Fibroblast of the aortic adventitia (primary cell): ENCODE results near the gene PRXL2C. TPM values are rescaled to one million over a fixed set of nuclear protein-coding genes. Genes with fewer than 3 reads are reported as not detected.

Source experiments
- DNase-seq: peaks from one replicate; pipeline ENCODE4 v3.0.0-alpha.2; 2010; ENCODE audit warnings: low read depth
- H3K4me3 ChIP-seq: 2 replicates; pipeline ENCODE4 v1.5.1; 2011; ENCODE audit warnings: low read depth, mild to moderate bottlenecking, control low read depth, low read length, moderate library complexity
- total RNA-seq: library from RNA; depleted of rRNA; stranded (reverse); fragments of >200 nt; gene quantifications from 2 replicates; pipeline ENCODE4 v1.2.3, GENCODE V29; 2012; ENCODE audit warnings: low replicate concordance
- TF ChIP-seq, protein P1 (sequence below): IDR thresholded peaks from 2 replicates; pipeline ENCODE4 v1.5.1; 2011; ENCODE audit warnings: mild to moderate bottlenecking, low read length, control low read depth, inconsistent platforms; ENCODE audit not compliant: insufficient read depth

The PRXL2C gene
- total RNA-seq, 1 donor, result 40.0 TPM

DNA sequence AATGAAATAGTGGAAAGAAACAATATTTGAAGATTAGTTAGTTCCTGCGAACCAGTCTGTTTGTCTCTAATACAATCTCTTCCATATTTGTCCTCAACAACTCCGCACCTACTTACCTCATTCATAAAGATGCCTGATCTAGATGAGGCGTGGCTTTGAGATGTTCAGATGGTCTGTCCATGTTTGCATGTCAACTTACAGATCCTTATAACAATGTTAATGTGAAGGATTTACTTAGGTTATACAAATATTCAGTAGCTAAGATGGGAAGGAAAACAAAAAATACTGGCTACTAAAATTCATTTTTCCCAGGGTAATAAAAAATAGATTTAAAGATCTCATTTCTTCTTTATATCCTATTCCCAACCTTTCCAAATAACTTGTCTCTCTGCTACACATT is 43.8 kb downstream of the PRXL2C start:
- no peak overlapping the region for H3K4me3 ChIP-seq
- no peak for DNase-seq
- TF ChIP-seq, protein P1, sequence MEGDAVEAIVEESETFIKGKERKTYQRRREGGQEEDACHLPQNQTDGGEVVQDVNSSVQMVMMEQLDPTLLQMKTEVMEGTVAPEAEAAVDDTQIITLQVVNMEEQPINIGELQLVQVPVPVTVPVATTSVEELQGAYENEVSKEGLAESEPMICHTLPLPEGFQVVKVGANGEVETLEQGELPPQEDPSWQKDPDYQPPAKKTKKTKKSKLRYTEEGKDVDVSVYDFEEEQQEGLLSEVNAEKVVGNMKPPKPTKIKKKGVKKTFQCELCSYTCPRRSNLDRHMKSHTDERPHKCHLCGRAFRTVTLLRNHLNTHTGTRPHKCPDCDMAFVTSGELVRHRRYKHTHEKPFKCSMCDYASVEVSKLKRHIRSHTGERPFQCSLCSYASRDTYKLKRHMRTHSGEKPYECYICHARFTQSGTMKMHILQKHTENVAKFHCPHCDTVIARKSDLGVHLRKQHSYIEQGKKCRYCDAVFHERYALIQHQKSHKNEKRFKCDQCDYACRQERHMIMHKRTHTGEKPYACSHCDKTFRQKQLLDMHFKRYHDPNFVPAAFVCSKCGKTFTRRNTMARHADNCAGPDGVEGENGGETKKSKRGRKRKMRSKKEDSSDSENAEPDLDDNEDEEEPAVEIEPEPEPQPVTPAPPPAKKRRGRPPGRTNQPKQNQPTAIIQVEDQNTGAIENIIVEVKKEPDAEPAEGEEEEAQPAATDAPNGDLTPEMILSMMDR, result no peak

DNA sequence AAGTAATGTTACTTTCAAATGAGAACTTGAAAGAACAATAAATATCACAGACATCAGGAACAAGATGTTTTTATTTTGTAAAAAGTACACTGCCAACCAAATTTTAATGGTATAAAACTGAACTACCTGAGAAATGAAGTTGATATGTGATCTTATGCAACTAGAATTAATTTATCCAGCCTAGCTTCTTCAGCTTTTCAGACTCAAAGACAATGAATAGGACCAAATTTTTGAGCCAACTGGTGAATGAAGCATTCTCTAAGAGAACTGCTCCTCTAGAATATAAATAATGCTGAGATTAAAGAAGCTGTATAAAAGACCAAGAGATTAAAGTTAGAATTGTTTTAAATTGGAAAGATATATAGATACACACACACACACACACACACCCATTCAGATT is 45.4 kb downstream of the PRXL2C start:
- DNase-seq, result no peak
- TF ChIP-seq, protein P1, result no peak
- no peak overlapping the region for H3K4me3 ChIP-seq

DNA sequence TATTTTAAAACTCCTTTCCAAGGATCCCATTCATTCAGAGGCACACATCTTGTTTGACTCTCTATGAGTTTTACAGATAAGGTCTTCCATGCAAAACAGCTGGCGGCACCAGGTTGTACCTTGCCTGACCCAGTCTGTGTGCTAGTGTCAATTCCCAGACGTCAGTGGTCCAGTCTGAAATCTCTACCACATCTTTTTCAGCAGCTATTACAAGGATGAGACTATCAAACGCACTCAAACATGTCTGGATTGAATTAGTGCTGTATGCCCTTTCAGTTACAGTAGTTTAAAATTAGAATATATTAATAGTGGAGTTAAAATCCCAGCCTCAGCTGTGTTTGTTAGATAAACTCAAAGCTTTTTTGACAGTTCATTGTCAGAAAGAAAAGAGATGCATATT is 47.1 kb downstream of the PRXL2C start:
- TF ChIP-seq, protein P1, result no peak
- no peak overlapping the region for H3K4me3 ChIP-seq
- DNase-seq, result no peak

DNA sequence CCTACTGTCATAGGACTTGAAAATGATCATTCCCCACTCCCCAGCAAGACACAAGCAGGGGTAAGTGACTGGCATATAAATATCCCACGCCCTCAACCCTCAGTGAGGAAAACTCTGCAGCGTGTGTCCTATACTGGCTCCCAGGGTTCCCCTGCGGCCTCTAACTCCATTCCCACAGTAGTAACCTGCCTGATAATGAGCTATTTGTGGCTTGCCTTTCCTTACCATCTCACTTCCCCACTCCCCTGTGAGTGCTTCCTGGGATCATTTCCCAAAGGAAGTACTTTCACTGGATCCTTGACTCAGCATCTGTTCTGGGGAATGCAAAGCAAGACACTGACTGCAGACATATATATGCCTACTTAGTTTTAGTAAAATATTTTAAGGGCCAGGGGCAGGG is 49.8 kb downstream of the PRXL2C start:
- TF ChIP-seq, protein P1, result no peak
- no peak overlapping the region for H3K4me3 ChIP-seq
- no peak for DNase-seq

DNA sequence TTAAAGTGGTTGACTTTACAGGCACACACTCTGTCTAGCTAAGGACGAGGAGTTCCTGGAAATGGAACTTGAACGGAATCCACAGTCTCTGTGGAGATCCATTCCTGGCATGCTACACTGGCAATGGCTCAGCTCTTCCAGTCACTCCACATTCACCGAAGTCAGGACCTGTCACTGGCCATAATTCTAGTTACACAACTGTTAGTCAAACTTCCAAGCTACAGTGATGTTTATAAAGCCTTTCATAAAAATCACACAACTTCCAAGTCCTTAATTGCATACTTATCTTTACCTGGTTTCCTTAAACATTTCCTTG is 51.2 kb downstream of the PRXL2C start:
- H3K4me3 ChIP-seq, result peak overlapping the region; percentile 31
- DNase-seq, result peak; percentile 76
- TF ChIP-seq, protein P1, result no peak

DNA sequence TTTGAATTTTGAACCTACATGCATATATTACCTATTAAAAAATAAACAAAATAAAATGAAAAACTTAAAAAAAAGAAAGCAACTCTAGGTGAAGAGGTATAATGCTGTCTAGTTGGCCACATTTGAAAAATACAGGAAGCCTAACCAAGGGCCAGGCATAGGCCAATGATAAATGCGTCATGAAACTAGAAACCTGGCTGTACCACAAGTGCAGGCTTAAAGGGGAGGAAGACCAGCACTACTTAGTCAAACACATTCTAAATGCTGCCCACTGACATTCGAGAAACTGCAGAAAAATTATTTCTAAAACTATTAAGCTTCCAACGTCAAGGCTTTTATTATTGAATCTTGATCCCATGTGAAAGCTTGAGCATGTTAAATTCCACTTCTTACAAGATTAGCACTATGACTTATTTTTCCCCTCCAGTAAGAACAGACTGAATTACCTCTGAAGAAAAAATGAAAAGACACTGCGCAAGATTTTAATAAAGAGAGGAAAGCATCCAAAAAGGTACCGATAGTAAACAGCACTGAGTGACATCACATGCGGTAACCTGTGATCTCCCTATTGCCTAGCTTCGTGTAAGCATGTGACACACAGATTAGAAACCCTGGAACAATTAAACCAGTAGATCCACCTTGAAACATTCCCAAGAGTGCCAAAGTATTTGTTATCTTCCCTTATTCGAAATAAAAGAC is 51.7 kb downstream of the PRXL2C start:
- H3K4me3 ChIP-seq, result peak overlapping the region; percentile 31
- peak; percentile 72 for DNase-seq
- TF ChIP-seq, protein P1, result no peak

DNA sequence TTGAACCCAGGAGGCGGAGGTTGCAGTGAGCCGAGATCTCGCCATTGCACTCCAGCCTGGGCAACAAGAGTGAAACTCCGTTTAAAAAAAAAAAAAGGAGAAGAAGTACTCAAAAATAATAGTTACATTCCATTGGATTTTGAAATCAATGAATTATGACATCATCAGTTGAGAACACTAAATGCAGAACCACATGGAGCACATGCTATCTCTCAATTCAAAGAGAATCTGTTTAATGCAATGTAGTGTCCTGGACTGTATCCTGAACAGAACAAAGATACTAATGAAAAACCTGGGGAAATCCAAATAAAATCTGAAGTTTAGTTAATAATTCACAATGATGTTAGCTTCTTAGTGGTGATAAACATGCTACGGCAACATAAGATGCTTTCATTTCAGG is 55.8 kb downstream of the PRXL2C start:
- no peak overlapping the region for H3K4me3 ChIP-seq
- peak; percentile 57 for DNase-seq
- TF ChIP-seq, protein P1, result no peak
